NCI-H2196 (cell line): Measurements from ENCODE around the gene TM4SF18.

ENCODE experiments used
- DNase-seq: peaks from one replicate; lab custom pipeline; 2025; ENCODE audit not compliant: unreplicated experiment; lab: John Stamatoyannopoulos, UW

The TM4SF18 gene

DNA sequence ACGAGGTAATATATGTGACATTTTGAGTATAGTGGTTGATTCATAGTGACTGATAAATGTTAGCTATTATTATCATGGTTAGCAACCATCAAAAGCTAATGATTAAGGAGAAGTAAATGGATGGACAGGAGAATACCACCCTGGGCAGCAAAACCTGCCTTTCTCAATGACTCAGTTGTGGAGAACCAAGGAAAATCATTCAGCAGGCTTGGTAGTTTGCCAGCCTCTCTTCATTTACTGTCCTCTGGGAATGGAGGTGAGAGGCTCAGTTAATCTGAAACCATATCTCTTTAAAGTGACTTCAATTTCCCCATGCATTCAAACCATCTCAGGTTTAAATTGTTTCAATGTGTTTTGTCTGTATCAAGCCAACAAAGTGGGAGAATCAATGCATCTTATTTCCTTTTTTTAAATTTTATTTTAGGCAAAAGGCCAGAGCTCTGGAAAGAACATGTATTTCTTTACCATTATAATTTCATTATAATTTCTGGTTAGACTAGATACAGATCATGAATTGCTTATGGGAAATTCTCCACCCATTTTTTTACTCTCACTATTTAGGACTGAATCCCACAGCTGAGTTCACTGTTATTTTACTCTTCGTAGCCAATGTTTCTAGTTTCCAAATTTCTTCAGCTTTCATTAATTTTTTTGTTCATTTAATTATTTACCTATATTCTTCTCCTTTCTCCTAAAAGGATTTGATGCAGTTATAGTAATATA lies 2.7 kb downstream of the TM4SF18 start:
- peak; percentile 54 for DNase-seq

DNA sequence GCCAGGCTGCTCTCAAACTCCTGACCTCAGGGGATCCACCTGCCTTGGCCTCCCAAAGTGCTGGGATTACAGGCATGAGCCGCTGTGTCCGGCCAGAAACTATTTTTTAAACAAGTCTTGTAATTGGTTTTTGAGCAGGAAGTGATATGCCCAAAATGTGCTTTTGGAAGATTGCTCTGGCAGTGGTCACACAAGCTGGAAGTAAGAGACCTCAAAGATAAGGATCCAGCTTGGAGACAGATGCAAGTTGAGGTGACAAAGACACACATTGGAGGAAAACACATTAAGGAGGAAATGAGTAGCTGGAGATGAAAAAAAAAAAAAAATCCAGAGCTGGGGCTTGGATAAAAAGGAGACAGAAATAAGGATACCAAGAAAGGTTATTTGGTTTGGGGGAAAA lies 6.3 kb downstream of the TM4SF18 start:
- no peak for DNase-seq

DNA sequence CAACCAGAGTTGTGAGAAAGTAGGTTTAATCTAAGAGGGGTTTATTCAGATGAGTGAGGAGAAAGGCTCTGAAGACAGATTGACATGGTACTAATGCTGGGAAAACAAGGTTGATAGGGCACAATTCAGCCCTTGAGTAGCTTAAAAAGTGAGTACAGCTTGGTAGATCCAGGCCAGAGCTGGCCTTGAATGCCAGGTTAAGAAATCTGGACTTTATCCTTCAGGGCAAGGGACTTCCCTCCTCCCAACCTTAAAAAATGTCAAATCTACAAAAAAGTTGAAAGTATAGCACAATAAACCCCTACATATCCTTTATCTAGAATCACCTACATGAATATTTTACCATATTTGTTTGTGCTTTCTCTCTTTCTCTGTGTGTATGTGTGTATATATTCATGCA lies 7.9 kb downstream of the TM4SF18 start:
- no peak for DNase-seq

DNA sequence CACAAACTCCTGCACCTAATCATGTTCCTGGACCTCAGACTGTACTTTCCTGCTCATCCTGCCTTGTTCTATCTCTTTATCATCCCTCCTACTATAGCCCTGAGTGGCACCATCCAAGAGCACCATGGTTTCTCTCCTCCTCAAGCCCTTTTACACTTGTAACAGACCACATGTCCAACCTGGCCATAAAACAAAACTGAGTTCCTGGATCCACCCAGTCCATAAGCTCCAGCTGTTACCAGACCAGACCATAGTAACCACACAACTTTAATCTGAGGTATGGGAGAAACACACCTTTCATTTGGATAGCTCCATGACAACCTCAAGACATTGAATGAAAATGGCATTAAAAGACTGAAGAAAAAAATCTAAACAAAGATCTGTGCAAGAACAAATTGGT lies 9.1 kb downstream of the TM4SF18 start:
- DNase-seq, result no peak

DNA sequence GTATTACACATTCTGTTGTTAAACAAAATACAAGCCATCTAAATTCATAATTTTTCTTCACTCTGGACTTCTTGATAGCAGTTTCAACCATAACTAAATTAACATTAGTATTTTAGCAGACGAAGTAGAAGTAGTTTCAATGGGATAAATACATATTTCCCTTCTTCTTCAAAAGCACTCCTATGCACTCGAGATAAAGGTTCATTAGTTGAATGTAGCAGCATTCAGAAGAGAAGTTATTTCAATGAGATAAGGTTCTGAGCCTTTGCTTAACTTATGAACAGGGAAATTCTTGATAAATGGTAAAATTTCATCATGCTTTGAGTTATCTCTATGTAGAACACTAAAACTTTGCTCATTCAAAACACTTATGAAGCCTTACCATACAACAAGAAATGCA lies 11.8 kb downstream of the TM4SF18 start:
- no peak for DNase-seq

DNA sequence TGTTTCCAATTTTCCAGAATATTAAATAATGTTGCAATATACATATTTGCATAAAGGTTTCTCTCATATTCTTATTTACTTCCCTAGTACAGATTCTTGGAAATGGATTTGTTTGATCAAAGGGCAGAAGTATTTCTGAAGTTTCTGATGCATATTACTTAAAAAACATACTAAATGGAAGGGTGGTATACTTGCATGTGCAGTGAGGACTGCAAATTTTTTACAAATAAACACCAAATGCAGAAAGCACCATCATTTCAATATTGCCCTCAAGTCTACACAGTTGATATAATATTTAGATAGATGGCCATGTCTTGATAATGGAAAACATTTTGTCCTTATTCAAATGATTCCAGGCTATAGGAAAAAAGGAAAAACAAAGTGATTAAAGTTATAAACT lies 12.3 kb downstream of the TM4SF18 start:
- no peak for DNase-seq

DNA sequence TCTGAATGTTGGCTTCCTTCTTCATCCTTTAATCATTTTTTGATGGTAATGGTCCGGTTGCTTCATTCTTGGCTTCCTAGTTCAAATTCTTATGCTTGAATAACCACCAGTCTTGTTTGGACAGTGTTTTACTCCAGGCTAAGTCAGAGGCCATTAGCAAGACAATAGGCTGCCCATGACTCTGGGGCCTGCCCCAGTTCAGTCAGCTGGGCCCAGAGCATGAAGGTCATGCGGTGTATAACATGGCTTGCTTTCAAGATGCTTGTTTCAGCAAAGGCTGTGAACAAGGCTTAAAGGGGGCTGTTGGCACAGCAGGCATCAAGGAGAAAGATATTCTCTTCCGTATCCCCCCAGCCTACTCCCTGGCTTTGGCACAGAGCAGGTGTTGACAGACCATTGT lies 13.7 kb downstream of the TM4SF18 start:
- DNase-seq, result no peak

DNA sequence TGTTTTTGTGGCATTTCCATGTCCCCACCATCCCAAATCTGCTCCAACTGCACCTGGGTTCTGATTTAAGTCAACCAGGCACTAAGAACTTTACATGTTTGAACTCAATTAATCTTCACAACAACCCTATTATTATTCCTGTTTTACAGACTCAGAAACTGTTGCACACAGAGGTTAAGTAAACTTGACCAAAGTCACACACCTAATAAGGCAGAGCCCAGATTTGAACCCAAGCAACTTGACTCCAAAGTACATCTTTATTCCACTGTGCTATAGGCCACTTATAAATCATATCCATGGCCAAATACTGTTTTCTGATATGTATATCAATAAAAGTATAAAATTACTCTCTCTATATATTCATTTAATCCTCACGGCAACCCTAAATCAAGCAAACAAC lies 16.4 kb downstream of the TM4SF18 start:
- DNase-seq, result no peak

DNA sequence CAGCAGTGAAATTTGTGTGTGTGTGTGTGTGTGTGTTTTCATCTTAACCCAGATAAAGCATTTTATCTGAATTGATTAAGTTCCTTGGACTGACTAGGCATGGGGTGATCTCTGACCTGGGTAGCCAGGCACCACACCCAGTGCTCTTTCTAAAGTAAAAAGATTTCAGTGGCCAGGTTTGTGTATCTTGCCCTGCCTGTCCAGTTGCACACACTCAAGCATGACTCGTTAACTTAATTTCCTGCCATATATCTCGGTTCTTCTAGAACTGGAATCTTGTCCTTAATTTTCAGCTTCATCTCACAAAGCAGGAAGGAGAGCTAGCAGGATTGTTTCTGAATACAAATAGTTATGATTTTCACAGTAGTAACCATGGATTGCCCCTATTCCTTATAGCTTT lies 17.0 kb downstream of the TM4SF18 start:
- no peak for DNase-seq

DNA sequence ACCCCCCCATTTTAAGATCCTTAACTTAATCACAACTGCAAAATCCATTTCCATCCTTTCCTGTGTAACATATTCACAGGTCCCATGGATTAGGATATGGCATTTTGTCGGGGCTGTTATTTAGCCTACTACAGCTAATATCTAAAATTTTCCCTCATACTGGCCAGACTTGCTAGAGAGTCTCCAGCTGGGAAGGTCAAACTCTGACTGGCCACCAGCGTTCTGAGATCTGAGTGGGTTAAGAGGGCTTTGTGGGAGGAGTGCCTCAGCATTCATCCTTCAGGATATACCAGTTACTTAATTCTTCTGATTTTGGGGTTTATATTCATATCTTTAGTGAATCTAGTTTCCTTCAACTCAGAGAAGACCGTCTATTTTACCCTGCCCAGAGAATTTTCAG lies 17.7 kb downstream of the TM4SF18 start:
- DNase-seq, result no peak

DNA sequence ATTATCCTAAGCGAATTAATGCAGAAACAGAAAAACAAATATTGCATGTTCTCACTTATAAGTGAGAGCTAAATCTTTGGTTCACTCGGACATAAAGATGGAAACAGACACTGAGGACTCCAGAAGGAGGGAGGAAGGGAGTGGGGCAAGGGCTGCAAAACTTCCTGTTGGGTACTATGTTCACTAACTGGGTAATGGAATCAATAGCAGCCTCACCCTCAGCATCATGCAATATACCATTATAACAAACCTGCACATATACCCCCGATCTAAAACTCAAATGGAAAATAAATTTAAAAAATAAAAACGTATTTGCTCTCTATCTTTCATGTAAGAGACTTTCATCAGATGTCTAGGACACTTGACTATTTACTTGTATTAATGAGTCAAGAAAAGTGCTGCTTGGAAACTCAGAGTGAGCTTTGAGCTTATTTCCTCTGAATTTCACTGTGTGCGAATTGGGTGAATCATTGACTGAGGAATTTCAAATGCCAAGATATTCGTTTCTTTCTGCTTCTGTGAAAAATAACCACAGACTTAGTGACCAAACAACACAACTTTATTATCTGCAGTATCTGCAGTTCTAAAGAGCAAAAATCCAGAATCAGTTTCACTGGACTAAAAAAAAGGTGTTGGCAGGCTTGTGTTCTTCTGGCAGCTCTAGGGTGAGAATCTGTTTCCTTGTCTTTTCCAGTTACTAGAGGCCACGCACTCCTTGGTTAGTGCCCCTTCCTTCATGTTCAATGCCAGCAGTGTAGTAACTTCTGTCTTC lies 18.4 kb downstream of the TM4SF18 start:
- DNase-seq, result no peak

DNA sequence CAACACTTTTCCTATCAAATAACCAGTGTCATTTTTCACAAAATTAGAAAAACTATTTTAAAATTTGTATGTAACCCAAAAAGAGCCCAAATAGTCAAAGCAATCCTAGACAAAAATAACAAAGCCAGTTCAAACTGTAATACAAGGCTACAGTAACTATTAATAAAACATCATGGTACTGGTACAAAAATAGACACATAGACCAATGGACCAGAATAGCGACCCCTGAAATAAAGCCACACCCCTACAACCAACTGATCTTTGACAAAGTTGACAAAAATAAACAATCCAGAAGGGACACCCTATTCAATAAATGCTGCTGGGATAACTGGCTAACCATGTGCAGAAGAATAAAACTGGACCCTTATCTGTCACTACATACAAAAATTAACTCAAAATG lies 19.9 kb downstream of the TM4SF18 start:
- DNase-seq, result no peak

DNA sequence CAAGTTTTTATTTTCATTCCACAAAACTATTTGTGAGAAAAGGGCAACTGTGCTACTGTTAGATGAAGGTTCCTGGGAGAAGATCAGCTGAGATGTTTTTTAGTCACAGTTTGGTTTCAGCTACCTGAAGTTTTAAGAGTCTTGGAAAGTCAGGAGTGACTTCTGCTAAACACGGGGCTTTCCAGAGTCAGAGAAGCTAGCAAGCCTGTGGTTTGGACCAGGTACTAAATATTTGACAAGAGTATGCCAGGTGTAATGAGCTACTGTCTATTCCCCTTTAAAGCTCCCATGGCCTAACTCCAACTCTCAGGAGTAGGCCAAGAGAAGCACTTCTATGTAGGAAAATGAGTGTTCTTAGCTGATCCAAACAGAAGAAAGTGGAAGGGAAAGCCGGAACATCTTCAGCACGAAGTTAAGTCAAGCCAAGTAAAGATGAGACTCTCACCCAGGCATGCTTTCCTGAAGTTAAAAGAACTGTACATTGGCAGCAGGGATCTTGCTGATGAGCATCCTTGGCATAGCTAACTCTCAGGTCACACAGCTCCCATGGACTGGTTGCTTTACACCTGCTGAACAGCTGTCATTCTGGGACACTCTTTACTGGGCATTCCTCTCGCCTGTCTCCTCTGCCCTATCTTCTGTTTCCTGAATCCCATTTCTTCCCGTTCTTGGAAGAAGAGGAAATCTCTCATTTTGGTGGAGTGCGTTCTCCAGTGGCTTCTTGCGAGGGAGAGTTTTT lies 22.5 kb downstream of the TM4SF18 start:
- DNase-seq, result no peak

DNA sequence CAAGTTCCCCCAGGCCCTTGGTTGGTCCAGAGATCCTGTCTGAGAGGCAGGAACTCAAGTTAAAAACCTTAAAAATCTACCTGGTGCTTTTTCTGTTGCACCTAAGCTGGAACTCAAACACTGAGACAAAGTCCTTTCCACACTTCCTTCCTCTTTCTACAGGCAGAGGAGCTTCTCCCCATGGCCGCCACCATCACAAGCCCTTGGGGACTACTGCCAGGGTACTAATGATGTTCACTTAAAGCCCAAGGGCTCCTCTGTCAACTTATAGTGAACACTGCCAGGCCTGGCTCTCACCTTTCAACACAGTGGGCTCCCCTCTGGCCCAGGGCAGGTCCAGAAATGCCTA lies 26.0 kb downstream of the TM4SF18 start:
- DNase-seq, result no peak

DNA sequence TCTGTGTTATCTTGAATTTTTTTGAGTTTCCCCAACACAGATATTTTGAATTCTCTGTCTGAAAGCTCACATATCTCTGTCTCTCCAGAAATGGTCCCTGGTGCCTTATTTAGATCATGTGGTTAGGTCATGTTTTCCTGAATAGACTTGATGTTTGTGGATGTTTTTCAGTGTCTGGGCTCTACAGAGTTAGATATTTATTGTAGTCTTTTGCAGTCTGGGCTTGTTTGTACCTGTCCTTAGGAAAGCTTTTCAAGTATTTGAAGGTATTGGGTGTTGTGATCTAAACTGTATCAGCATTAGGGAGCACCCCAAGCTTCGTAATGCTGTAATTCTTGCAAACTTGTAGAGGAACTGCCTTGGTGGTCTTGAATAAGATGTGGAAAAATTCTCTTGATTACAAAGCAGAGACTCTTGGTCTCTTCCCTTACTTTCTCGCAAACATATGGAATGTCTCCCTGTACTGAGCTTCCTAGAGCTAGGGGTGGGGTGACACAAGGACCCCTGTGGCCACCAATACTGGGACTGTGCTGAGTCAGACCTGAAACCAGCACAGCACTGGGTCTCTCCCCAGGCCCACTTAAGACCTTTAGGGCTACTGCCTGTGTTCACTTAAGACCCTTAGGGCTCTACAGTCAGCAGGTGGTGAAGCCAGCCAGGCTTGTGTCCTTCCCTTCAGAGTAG lies 26.5 kb downstream of the TM4SF18 start:
- no peak for DNase-seq

DNA sequence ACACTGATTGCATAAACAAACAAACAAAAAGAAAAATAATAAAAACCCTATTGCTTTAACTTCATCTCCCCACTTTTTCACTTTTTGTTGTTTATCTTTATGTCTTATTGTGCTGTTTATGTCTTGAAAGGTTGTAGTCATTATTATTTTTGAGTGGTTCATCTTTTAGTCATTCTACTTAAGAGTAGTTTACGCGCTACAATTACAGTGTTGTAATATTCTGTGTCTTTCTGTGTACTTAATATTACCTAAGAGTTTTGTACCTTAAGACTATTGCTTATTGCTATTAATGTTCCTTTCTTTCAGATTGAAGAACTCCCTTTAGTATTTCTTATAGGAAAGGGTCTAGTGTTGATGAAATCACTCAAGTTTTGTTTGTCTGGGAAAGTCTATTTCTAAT lies 28.1 kb downstream of the TM4SF18 start:
- no peak for DNase-seq

DNA sequence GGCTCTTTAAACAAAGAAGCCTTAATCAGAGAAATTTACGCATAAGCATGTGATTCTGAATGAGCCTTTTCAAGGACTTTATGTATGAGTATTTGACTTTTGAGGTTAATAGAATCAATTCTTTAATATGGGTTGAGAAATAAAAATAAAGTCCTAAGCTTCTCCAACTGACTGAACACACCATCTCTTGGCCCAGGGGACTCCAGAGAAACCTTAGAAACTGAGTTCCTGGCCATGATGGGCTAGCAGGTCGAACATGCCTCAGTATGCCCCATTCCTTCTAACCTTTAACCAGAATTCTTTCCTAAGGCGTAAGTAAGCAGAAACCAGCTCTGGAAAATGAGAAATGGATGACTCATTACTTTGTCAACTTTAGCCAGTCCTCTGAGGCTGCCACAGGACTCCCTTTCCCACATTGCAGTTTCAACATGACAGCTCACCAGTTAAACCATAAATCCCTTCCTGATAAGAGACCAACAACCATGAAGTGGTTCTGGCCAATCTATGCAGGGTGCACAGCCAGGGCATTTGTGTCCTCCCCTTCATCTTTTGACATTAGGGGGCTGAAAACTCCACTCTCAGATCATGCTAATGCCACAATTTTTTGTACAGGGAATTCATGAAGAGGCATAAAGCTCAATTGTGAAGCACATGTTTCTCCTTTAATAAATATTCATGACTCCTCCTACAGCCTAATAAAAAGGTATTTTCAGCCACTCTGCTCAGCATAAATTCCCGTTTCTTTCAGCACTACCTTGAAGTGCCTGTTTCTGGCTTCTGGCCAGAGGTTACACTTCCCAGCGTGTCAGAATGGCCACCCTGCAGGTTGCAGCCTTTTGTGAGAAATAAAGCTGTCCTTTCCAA lies 33.3 kb downstream of the TM4SF18 start:
- peak; percentile 62 for DNase-seq

DNA sequence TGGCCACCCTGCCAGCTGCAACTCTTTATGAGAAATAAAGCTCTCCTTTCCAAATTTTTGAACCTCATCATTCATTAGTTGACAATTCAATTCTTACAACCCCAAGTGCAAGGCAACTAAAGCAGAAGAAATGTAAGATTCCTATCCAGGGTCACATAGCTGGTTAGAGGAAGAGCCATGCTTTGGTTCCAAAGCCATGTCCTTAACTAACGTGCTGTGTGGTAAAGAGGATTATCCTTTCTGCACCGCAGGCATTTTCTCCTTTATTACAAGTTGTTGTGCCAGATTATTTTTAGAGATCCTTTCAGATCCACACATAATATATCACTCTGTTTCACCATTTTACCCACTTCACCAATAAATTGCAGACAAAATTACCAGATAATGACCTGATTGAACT lies 36.5 kb downstream of the TM4SF18 start:
- no peak for DNase-seq

DNA sequence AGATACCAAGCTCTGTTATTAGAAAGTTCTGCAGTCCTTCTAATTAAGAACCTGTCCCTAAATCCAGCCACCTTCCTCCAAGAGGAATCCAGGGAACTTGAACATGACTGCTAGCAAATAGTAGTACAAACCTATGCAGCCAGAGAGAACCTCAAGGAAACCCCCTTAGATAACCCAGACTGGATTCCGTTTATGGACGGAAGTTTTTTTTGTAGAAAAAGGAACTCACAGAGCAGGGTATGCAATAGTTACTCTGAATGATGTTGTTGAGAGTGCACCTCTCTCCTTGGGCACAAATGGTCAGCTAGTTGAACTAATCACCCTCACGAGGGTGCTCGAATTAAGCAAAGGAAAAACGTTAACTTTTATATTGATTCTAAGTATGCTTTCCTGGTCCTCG lies 40.8 kb downstream of the TM4SF18 start:
- DNase-seq, result no peak

DNA sequence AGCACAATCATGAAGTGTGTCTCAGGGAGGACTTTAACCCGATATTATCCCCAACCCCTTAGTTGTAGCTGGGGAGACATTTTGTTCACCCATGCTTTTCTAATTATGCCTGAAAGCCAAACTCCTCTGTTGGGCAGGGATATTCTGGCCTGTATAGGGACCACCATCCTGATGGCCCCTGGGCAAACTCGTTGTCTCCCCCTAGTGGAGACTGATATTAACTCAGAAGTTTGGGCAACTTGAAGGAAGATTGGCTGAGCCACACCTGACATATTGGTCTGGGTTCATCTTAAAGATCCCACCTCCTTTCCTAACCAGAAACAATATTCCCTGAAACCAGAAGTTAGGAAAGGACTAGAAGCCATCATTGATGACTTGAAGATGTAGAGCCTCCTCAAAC lies 42.3 kb downstream of the TM4SF18 start:
- peak; percentile 21 for DNase-seq

DNA sequence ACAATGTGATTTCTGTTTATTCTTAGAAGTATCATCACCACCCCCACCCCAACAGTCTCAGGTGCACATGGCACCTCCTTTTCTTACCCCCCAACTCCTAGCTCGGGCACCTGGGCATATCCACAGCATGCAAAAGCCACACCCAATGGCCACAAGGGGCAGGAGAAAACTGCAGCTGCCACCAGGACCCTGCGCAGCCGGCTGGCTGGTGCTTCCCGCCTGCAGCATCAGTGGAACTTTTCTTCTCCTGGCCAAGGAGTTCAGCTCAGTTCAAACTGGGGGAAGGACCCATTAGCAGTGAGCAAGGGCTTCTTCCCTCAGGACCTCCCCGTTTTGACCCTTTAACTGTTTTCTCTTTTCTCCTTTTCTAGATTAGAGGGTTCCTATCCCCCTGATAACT lies 44.8 kb downstream of the TM4SF18 start:
- no peak for DNase-seq
